Upper lobe of left lung (tissue), 6 donors: Measurements from ENCODE around the gene NOCT. TPM values are rescaled to one million over a fixed set of nuclear protein-coding genes. Genes with fewer than 3 reads are reported as not detected.

Experiments
- ATAC-seq, 2 donors: fragments of 200-7000 bp; cut with Tn5 transposase; one replicate each; pipeline ENCODE4 v1.9.1; 2022; ENCODE audit warnings: mild to moderate bottlenecking in 2 of 2, moderate library complexity in 2 of 2; ENCODE audit not compliant: low FRiP score in 2 of 2
- DNase-seq, 2 donors: peaks; one replicate each; pipeline ENCODE4 v3.0.0-alpha.2; 2019 to 2020
- H3K27ac ChIP-seq, 4 donors: fragments of 200-600 bp; sonication (generic); one replicate each; pipeline ENCODE4 v1.5.1; 2016 to 2019
- H3K27me3 ChIP-seq, 4 donors: fragments of 200-600 bp; sonication (generic); one replicate each; pipeline ENCODE4 v1.5.1; 2017 to 2019
- H3K36me3 ChIP-seq, 4 donors: fragments of 200-600 bp; sonication (generic); one replicate each; pipeline ENCODE4 v1.5.1; 2016 to 2019
- H3K4me1 ChIP-seq, 4 donors: fragments of 200-600 bp; sonication (generic); one replicate each; pipeline ENCODE4 v1.5.1; 2018 to 2019
- H3K4me3 ChIP-seq, 4 donors: fragments of 200-600 bp; sonication (generic); one replicate each; pipeline ENCODE4 v1.5.1; 2017 to 2019; ENCODE audit warnings: mild to moderate bottlenecking in 2 of 4, moderate library complexity in 1 of 4
- H3K9me3 ChIP-seq, 4 donors: fragments of 200-600 bp; sonication (generic); one replicate each; pipeline ENCODE4 v1.5.1; 2018 to 2019
- CTCF ChIP-seq, 6 experiments: fragments of 450-650 bp in 4 of 6; fragments of 200-600 bp in 2 of 6; sonication (generic) in 2 of 6; IDR thresholded peaks; one replicate each; pipeline ENCODE4 v1.5.1; 2016 to 2019; ENCODE audit warnings: antibody characterized with exemption in 6 of 6
- EP300 ChIP-seq, 4 donors: sonication (generic); formaldehyde crosslinking; IDR thresholded peaks; one replicate each; pipeline ENCODE4 v1.5.1; 2017; ENCODE audit warnings: antibody characterized with exemption in 4 of 4, control low read depth in 2 of 4
- POLR2A ChIP-seq, 4 donors: fragments of 450-650 bp; IDR thresholded peaks; one replicate each; pipeline ENCODE4 v1.5.1; 2016 to 2017; ENCODE audit warnings: antibody characterized with exemption in 4 of 4, mild to moderate bottlenecking in 2 of 4
- POLR2AphosphoS5 ChIP-seq, 2 donors: sonication (generic); formaldehyde crosslinking; IDR thresholded peaks; one replicate each; pipeline ENCODE4 v1.5.1; 2017; ENCODE audit warnings: antibody characterized with exemption in 2 of 2
- WGBS, 2 donors: methylation state at CpG; one replicate each; pipeline ENCODE4 v1.1.5; 2017 to 2018; 5-methylcytosine and 5-hydroxymethylcytosine counted together
- total RNA-seq, 6 donors: library from RNA; depleted of rRNA in 4 of 6; stranded (reverse); fragments of >200 nt in 4 of 6; gene quantifications; one replicate each; pipeline versions ENCODE4 v1.1.0 to v1.2.1, GENCODE V29; 2016 to 2021
- donor health status: DM: no; HTN: no; CAD: no; lungs with moderate emphysema.
- donor health status: DM: no; HTN: yes; CAD: no; lungs with severe emphysema.

The NOCT gene
- total RNA-seq, 6 donors from 2014 or later, result 1.9 to 14.3 (median 4.7) TPM

- TF ChIP-seq CTCF (IDR thresholded peaks at IDR 0.05) (peak in 4 of 6 experiments; percentile 32 to 45 (median 36)), POLR2AphosphoS5 (IDR thresholded peaks at IDR 0.05) (peak; percentile 63 to 76), EP300 (IDR thresholded peaks at IDR 0.05) (peak in 2 of 4 donors; percentile 43 to 76), POLR2A (IDR thresholded peaks at IDR 0.05) (no peak)
- peak; percentile 86 to 91 for ATAC-seq
- Histone ChIP-seq H3K27ac (peak overlapping the region; percentile 65 to 80 (median 76)), H3K4me1 (peaks cover 24 to 34% (median 29%) of the 10 kb centered on the region in 4 donors), H3K27me3 (no peaks in the 10 kb centered on the region), H3K9me3 (no peaks in the 10 kb centered on the region), H3K36me3 (no peaks in the 10 kb centered on the region), H3K4me3 (no peak overlapping the region)
- peak in 1 of 2 donors; percentile 76 for DNase-seq
- 18 to 20% methylated on average over 4 of the region's 4 CpGs for whole genome bisulfite sequencing, 2 donors
These were observed 33.6 kb upstream of the NOCT start for GRCh38 chr4:138981930-138982390.

GRCh38 chr4:138982754-138983153 lies 32.8 kb upstream of the NOCT start:
- no peak for TF ChIP-seq POLR2AphosphoS5 (IDR thresholded peaks at IDR 0.05)
- TF ChIP-seq EP300 (IDR thresholded peaks at IDR 0.05), result no peak
- TF ChIP-seq CTCF (IDR thresholded peaks at IDR 0.05), result no peak
- no peak for TF ChIP-seq POLR2A (IDR thresholded peaks at IDR 0.05)
- Histone ChIP-seq H3K9me3 (no peaks in the 10 kb centered on the region), H3K27ac (peak overlapping the region; percentile 65 to 80 (median 76)), H3K4me1 (peaks cover 18 to 29% (median 23%) of the 10 kb centered on the region in 4 donors), H3K27me3 (no peaks in the 10 kb centered on the region), H3K4me3 (no peak overlapping the region), H3K36me3 (no peaks in the 10 kb centered on the region)
- no peak for ATAC-seq
- 95 to 96% methylated on average over 7 of the region's 7 CpGs for whole genome bisulfite sequencing, 2 donors
- DNase-seq, result no peak

GRCh38 chr4:138983690-138984089 lies 31.9 kb upstream of the NOCT start:
- H3K27me3 ChIP-seq, result no peaks in the 10 kb centered on the region
- no peak overlapping the region for H3K27ac ChIP-seq
- TF ChIP-seq CTCF (IDR thresholded peaks at IDR 0.05), result no peak
- TF ChIP-seq POLR2A (IDR thresholded peaks at IDR 0.05), result no peak
- no peak for TF ChIP-seq EP300 (IDR thresholded peaks at IDR 0.05)
- no peak for TF ChIP-seq POLR2AphosphoS5 (IDR thresholded peaks at IDR 0.05)
- peaks cover 18 to 22% (median 20%) of the 10 kb centered on the region in 4 donors for H3K4me1 ChIP-seq
- H3K36me3 ChIP-seq, result no peaks in the 10 kb centered on the region
- H3K4me3 ChIP-seq, result no peak overlapping the region
- 94 to 96% methylated on average over 5 of the region's 5 CpGs for WGBS, 2 donors
- no peaks in the 10 kb centered on the region for H3K9me3 ChIP-seq
- ATAC-seq (no peak), DNase-seq (no peak)

- Histone ChIP-seq H3K9me3 (no peaks in the 10 kb centered on the region), H3K27ac (no peak overlapping the region), H3K27me3 (no peaks in the 10 kb centered on the region), H3K4me1 (peaks cover 18 to 22% (median 20%) of the 10 kb centered on the region in 4 donors), H3K4me3 (no peak overlapping the region), H3K36me3 (no peaks in the 10 kb centered on the region)
- no peak for DNase-seq
- WGBS, 2 donors, result 96 to 97% methylated on average over 1 of the region's 1 CpG
- TF ChIP-seq CTCF (IDR thresholded peaks at IDR 0.05) (no peak), EP300 (IDR thresholded peaks at IDR 0.05) (no peak), POLR2A (IDR thresholded peaks at IDR 0.05) (no peak), POLR2AphosphoS5 (IDR thresholded peaks at IDR 0.05) (no peak)
- ATAC-seq, result no peak
These were observed 30.9 kb upstream of the NOCT start for GRCh38 chr4:138984647-138985046.

GRCh38 chr4:138992676-138993075 lies 22.9 kb upstream of the NOCT start:
- no peaks in the 10 kb centered on the region for H3K9me3 ChIP-seq
- H3K27ac ChIP-seq, result no peak overlapping the region
- H3K36me3 ChIP-seq, result no peaks in the 10 kb centered on the region
- no peak for DNase-seq
- TF ChIP-seq EP300 (IDR thresholded peaks at IDR 0.05), result no peak
- TF ChIP-seq CTCF (IDR thresholded peaks at IDR 0.05), result no peak
- TF ChIP-seq POLR2AphosphoS5 (IDR thresholded peaks at IDR 0.05), result no peak
- TF ChIP-seq POLR2A (IDR thresholded peaks at IDR 0.05), result no peak
- H3K4me3 ChIP-seq, result no peak overlapping the region
- no peaks in the 10 kb centered on the region for H3K27me3 ChIP-seq
- no peaks in the 10 kb centered on the region for H3K4me1 ChIP-seq
- no peak for ATAC-seq
- 100% methylated on average over 2 of the region's 2 CpGs for WGBS, 2 donors
